Measurements from ENCODE around the gene ARHGEF10L. TPM values are rescaled to one million over a fixed set of nuclear protein-coding genes. Genes with fewer than 3 reads are reported as not detected.

The ARHGEF10L gene
- total RNA-seq, 3 donors from 2014 or later (not counting 1 experiment from before 2014, with no cell fraction given) = 0.70 to 1.7 (median 0.94) TPM

GRCh38 chr1:17566892-17567291, 27.4 kb downstream of the ARHGEF10L start:
- no peaks in the 10 kb centered on the region for H3K9me3 Mint-ChIP-seq
- Histone ChIP-seq H3K4me3 (ENCODE audit: low read length) (no peak overlapping the region), H3K36me3 (ENCODE audit: control insufficient read depth, insufficient read depth, low read length) (no peaks in the 10 kb centered on the region), H3K27me3 (ENCODE audit: control insufficient read depth, insufficient read depth, low read length) (no peaks in the 10 kb centered on the region), H3K9me3 (ENCODE audit: control insufficient read depth, insufficient read depth, low read length) (no peaks in the 10 kb centered on the region), H3K27ac (ENCODE audit: low read length) (no peak overlapping the region), H3K4me1 (ENCODE audit: control insufficient read depth, insufficient read depth, low read length) (no peaks in the 10 kb centered on the region)
- ATAC-seq (no peak), DNase-seq (no peak)
- TF ChIP-seq CTCF (IDR thresholded peaks at IDR 0.05) = no peak
- peaks cover 4 to 7% of the 10 kb centered on the region in 2 donors for H3K27me3 Mint-ChIP-seq (ENCODE audit: low read depth in 2 of 2)
- H3K4me3 Mint-ChIP-seq = no peak overlapping the region
- H3K36me3 Mint-ChIP-seq = no peaks in the 10 kb centered on the region
- H3K4me1 Mint-ChIP-seq = no peaks in the 10 kb centered on the region
- 79% methylated on average over 9 of the region's 9 CpGs for WGBS (ENCODE audit: insufficient coverage)
- intact Hi-C loops (cut with micrococcal nuclease) = loop anchor here (1.0 kb wide), 1 partner anchor 28 kb away; no protein-coding TSS in a partner anchor
- H3K27ac Mint-ChIP-seq = no peak overlapping the region

GRCh38 chr1:17567582-17567981, 28.1 kb downstream of the ARHGEF10L start:
- Histone ChIP-seq H3K36me3 (ENCODE audit: control insufficient read depth, insufficient read depth, low read length) (no peaks in the 10 kb centered on the region), H3K9me3 (ENCODE audit: control insufficient read depth, insufficient read depth, low read length) (no peaks in the 10 kb centered on the region), H3K27me3 (ENCODE audit: control insufficient read depth, insufficient read depth, low read length) (no peaks in the 10 kb centered on the region), H3K27ac (ENCODE audit: low read length) (no peak overlapping the region), H3K4me1 (ENCODE audit: control insufficient read depth, insufficient read depth, low read length) (no peaks in the 10 kb centered on the region), H3K4me3 (ENCODE audit: low read length) (no peak overlapping the region)
- H3K36me3 Mint-ChIP-seq = no peaks in the 10 kb centered on the region
- H3K27ac Mint-ChIP-seq = no peak overlapping the region
- no peak for TF ChIP-seq CTCF (IDR thresholded peaks at IDR 0.05)
- 79% methylated on average over 6 of the region's 6 CpGs for WGBS (ENCODE audit: insufficient coverage)
- no peaks in the 10 kb centered on the region for H3K4me1 Mint-ChIP-seq
- intact Hi-C loops (cut with micrococcal nuclease) = no loop called here
- ATAC-seq (no peak), DNase-seq (no peak)
- H3K27me3 Mint-ChIP-seq (ENCODE audit: low read depth in 2 of 2) = peaks cover 4 to 7% of the 10 kb centered on the region in 2 donors
- no peak overlapping the region for H3K4me3 Mint-ChIP-seq
- no peaks in the 10 kb centered on the region for H3K9me3 Mint-ChIP-seq

DNA sequence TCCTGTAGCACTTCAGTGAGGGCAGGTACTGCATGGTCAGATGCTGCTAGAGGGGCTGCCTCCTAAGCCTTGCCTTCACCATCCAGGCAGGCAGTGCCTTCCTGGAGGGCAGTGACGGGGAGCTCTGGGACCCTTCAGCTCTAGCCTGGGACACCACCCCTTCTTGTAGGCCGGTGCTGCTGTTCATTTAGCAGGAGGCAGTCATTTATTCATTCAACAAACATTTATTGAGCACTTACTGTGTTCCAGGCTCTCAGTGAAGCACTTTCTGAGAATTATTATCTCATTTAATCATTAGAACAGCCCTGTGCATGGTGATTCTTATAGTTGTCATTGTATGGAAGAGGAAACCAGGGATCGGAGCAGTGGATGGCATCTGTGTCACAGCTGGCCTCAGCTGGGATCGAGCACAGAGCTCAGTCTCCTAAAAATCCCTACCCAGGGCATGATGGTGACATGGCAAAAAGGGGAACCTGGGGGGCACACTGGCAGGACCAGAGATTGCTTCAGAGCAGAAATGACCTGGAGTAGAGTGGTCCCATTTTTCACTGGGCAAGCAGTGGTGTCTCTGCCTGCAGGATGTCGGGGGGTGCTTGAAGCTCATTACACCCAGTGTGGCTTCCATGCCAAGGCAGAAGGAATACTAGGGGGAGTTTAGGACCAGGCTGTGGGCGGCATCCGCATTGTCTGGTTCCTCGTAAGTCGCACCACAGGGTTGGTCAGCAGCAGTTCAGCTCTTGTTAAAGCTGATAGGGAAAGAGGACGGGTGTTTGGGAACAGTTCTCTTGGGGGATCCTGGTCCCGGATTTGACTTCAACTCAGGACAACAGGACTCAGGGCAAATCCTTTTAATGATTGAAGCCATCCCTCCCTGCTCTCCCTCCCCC, 28.8 kb downstream of the ARHGEF10L start:
- WGBS (ENCODE audit: insufficient coverage) = 91% methylated on average over 11 of the region's 11 CpGs
- H3K27me3 Mint-ChIP-seq (ENCODE audit: low read depth in 2 of 2) = peaks cover 4 to 7% of the 10 kb centered on the region in 2 donors
- H3K27ac ChIP-seq (ENCODE audit: low read length) = no peak overlapping the region

More for the DNA sequence above, 28.8 kb downstream of the ARHGEF10L start:
- H3K4me3 Mint-ChIP-seq = no peak overlapping the region
- Histone ChIP-seq H3K9me3 (ENCODE audit: control insufficient read depth, insufficient read depth, low read length) (no peaks in the 10 kb centered on the region), H3K36me3 (ENCODE audit: control insufficient read depth, insufficient read depth, low read length) (no peaks in the 10 kb centered on the region), H3K4me1 (ENCODE audit: control insufficient read depth, insufficient read depth, low read length) (no peaks in the 10 kb centered on the region), H3K4me3 (ENCODE audit: low read length) (no peak overlapping the region), H3K27me3 (ENCODE audit: control insufficient read depth, insufficient read depth, low read length) (no peaks in the 10 kb centered on the region)
- H3K36me3 Mint-ChIP-seq = no peaks in the 10 kb centered on the region
- DNase-seq (no peak), ATAC-seq (no peak)
- no peak overlapping the region for H3K27ac Mint-ChIP-seq
- intact Hi-C loops (cut with micrococcal nuclease) = no loop called here
- no peaks in the 10 kb centered on the region for H3K9me3 Mint-ChIP-seq
- H3K4me1 Mint-ChIP-seq = no peaks in the 10 kb centered on the region
- no peak for TF ChIP-seq CTCF (IDR thresholded peaks at IDR 0.05)
